ENCODE measurements around the gene WNT8B.

WNT8B gene

GRCh38 chr10:100496567-100496966 lies 33.8 kb downstream of the WNT8B start:
- no peak overlapping the region for H3K4me3 ChIP-seq (ENCODE audit: low read depth, low read length)
- TF ChIP-seq CTCF (IDR thresholded peaks at IDR 0.05; ENCODE audit: low read depth, low read length) (no peak), POLR2A (IDR thresholded peaks at IDR 0.05; ENCODE audit: extremely low read depth, insufficient read length) (no peak), MAX (IDR thresholded peaks at IDR 0.05; ENCODE audit: low read depth, low read length) (no peak), MYC (IDR thresholded peaks at IDR 0.05; ENCODE audit: low read depth, low read length) (no peak)
- no peak for DNase-seq (ENCODE audit: low read depth)

GRCh38 chr10:100498059-100498458 lies 35.2 kb downstream of the WNT8B start:
- no peak for DNase-seq (ENCODE audit: low read depth)
- no peak overlapping the region for H3K4me3 ChIP-seq (ENCODE audit: low read depth, low read length)
- TF ChIP-seq MYC (IDR thresholded peaks at IDR 0.05; ENCODE audit: low read depth, low read length) (no peak), POLR2A (IDR thresholded peaks at IDR 0.05; ENCODE audit: extremely low read depth, insufficient read length) (no peak), CTCF (IDR thresholded peaks at IDR 0.05; ENCODE audit: low read depth, low read length) (no peak), MAX (IDR thresholded peaks at IDR 0.05; ENCODE audit: low read depth, low read length) (no peak)

GRCh38 chr10:100501423-100501822 lies 38.6 kb downstream of the WNT8B start:
- no peak overlapping the region for H3K4me3 ChIP-seq (ENCODE audit: low read depth, low read length)
- TF ChIP-seq MYC (IDR thresholded peaks at IDR 0.05; ENCODE audit: low read depth, low read length) (no peak), MAX (IDR thresholded peaks at IDR 0.05; ENCODE audit: low read depth, low read length) (no peak), CTCF (IDR thresholded peaks at IDR 0.05; ENCODE audit: low read depth, low read length) (no peak), POLR2A (IDR thresholded peaks at IDR 0.05; ENCODE audit: extremely low read depth, insufficient read length) (no peak)
- no peak for DNase-seq (ENCODE audit: low read depth)

GRCh38 chr10:100502926-100503494 lies 40.2 kb downstream of the WNT8B start:
- no peak for DNase-seq (ENCODE audit: low read depth)
- no peak overlapping the region for H3K4me3 ChIP-seq (ENCODE audit: low read depth, low read length)
- TF ChIP-seq CTCF (IDR thresholded peaks at IDR 0.05; ENCODE audit: low read depth, low read length): no peak

- no peak for DNase-seq (ENCODE audit: low read depth)
- no peak overlapping the region for H3K4me3 ChIP-seq (ENCODE audit: low read depth, low read length)
- no peak for TF ChIP-seq POLR2A (IDR thresholded peaks at IDR 0.05; ENCODE audit: extremely low read depth, insufficient read length)
- no peak for TF ChIP-seq CTCF (IDR thresholded peaks at IDR 0.05; ENCODE audit: low read depth, low read length)
- TF ChIP-seq MAX (IDR thresholded peaks at IDR 0.05; ENCODE audit: low read depth, low read length): no peak
- no peak for TF ChIP-seq MYC (IDR thresholded peaks at IDR 0.05; ENCODE audit: low read depth, low read length)
These were observed 41.3 kb downstream of the WNT8B start for GRCh38 chr10:100504096-100504495.

- TF ChIP-seq MYC (IDR thresholded peaks at IDR 0.05; ENCODE audit: low read depth, low read length): no peak
- TF ChIP-seq POLR2A (IDR thresholded peaks at IDR 0.05; ENCODE audit: extremely low read depth, insufficient read length): no peak
- TF ChIP-seq CTCF (IDR thresholded peaks at IDR 0.05; ENCODE audit: low read depth, low read length): no peak
- TF ChIP-seq MAX (IDR thresholded peaks at IDR 0.05; ENCODE audit: low read depth, low read length): no peak
- no peak overlapping the region for H3K4me3 ChIP-seq (ENCODE audit: low read depth, low read length)
- no peak for DNase-seq (ENCODE audit: low read depth)
These were observed 42.4 kb downstream of the WNT8B start for GRCh38 chr10:100505164-100505563.
